PC-9 (cell line): Measurements from ENCODE around the gene CRABP2.

Experiments
- EZH2 ChIP-seq: fragments of 200-600 bp; sonication (generic); IDR thresholded peaks from 2 replicates; pipeline ENCODE4 v1.8.0; 2017; ENCODE audit warnings: antibody characterized with exemption, low read depth
- TF ChIP-seq, protein P1 (sequence below): fragments of 200-600 bp; sonication (generic); conservative IDR thresholded peaks from 2 replicates; pipeline ENCODE4 v1.6.1; 2017; ENCODE audit warnings: mixed run types, antibody characterized with exemption, mild to moderate bottlenecking, moderate library complexity

DNA sequence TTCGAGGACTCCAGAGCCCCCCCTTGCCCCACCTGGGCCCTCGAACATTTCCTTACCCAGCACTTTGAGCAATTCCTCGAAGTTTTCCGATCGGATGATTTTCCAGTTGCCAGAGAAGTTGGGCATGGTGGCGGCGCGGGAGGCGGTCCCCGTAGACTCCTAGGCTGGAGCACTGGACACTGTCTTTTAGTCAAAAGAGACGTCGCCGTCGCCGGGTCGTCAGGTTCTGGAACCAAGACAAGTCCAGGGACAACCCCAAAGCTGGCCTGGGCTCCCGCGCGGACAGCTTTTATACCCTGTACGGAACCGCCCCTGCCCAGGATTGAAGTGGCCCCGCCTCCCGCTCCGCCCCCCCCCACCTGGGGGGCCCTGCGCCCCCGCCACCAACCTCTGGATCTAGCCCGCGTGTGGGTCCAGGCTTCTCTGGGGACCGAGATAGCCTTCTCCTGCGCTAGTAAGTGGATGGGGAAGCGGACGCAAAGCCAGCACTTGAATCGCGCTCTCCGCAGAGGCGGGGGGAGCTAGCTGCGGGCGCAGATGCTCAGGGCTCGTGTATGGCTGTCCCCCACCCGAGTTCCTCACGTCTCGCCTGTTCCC is at the start of gene CRABP2:
- TF ChIP-seq, protein P1, sequence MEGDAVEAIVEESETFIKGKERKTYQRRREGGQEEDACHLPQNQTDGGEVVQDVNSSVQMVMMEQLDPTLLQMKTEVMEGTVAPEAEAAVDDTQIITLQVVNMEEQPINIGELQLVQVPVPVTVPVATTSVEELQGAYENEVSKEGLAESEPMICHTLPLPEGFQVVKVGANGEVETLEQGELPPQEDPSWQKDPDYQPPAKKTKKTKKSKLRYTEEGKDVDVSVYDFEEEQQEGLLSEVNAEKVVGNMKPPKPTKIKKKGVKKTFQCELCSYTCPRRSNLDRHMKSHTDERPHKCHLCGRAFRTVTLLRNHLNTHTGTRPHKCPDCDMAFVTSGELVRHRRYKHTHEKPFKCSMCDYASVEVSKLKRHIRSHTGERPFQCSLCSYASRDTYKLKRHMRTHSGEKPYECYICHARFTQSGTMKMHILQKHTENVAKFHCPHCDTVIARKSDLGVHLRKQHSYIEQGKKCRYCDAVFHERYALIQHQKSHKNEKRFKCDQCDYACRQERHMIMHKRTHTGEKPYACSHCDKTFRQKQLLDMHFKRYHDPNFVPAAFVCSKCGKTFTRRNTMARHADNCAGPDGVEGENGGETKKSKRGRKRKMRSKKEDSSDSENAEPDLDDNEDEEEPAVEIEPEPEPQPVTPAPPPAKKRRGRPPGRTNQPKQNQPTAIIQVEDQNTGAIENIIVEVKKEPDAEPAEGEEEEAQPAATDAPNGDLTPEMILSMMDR: no peak
- no peak for TF ChIP-seq EZH2
